K562 (cell line): ENCODE results near the gene SPPL2C. TPM values are rescaled to one million over a fixed set of nuclear protein-coding genes. Genes with fewer than 3 reads are reported as not detected.

Source experiments
- ATAC-seq: fragments of 200-7000 bp; cut with Tn5 transposase; 3 replicates; pipeline ENCODE4 v1.9.1; 2020; ENCODE audit warnings: moderate library complexity
- BruUV-seq: library from RNA; stranded (reverse); fragments of 400-500 nt; replicated peaks from 2 replicates; lab custom pipeline; 2021; lab: Mats Ljungman, UMichigan
- CTCF ChIA-PET: fragments of 300-600 bp; formaldehyde crosslinking; extraction: SDS; loops from one replicate; lab custom pipeline; 2021; ENCODE audit warnings: low intra/inter-chr PET ratio; lab: Yijun Ruan, JAX
- POLR2A ChIA-PET: fragments of 300-600, 350-650 bp; sonication (Branson Sonifier 250); formaldehyde crosslinking; extraction: SDS; loops from one replicate; lab custom pipeline; 2021; ENCODE audit warnings: antibody characterized with exemption, inconsistent platforms; lab: Yijun Ruan, JAX
- DNase-seq, 4 experiments: peaks; one replicate each; pipeline versions ENCODE4 v3.0.0 to v3.0.0-alpha.2; 2011 to 2018; ENCODE audit warnings: low spot score in 3 of 4, mixed read lengths in 3 of 4; ENCODE audit errors: extremely low read depth in 1 of 4
- FAIRE-seq: peaks from 2 replicates; lab custom pipeline; 2011; peaks lifted over from hg19 to GRCh38; lab: Jason Lieb, UNC
- H2AFZ ChIP-seq: 2 replicates; pipeline ENCODE4 v1.6.0; 2011; ENCODE audit warnings: low read depth, low read length, control low read depth, inconsistent platforms
- H3K27ac ChIP-seq: fragments of 200-600 bp; 3 replicates; pipeline ENCODE4 v1.8.0; 2011; ENCODE audit warnings: low read depth, mild to moderate bottlenecking, control low read depth, inconsistent platforms, low read length, moderate library complexity, mixed read lengths; ENCODE audit errors: extremely low read depth
- H3K27me3 ChIP-seq, 2 experiments: fragments of 300-600 bp in 1 of 2; 2 replicates in 1 of 2; 3 replicates in 1 of 2; pipeline versions ENCODE4 v1.6.0 to v1.8.0; 2011; ENCODE audit warnings: inconsistent platforms in 2 of 2, low read length in 2 of 2, mild to moderate bottlenecking in 1 of 2, mixed read lengths in 1 of 2, moderate library complexity in 1 of 2; ENCODE audit not compliant: control insufficient read depth in 2 of 2, insufficient read depth in 2 of 2
- H3K36me3 ChIP-seq: fragments of 300-600 bp; 3 replicates; pipeline ENCODE4 v1.8.0; 2011; ENCODE audit warnings: mild to moderate bottlenecking, low read length, inconsistent platforms; ENCODE audit not compliant: control insufficient read depth, insufficient read depth
- H3K4me1 ChIP-seq, 2 experiments: fragments of 200-600 bp in 1 of 2; replicated peaks in 1 of 2; 2 replicates in 1 of 2; 3 replicates in 1 of 2; pipeline versions ENCODE4 v1.5.1 to v1.8.0; 2011; ENCODE audit warnings: inconsistent platforms in 2 of 2, low read length in 2 of 2, mild to moderate bottlenecking in 1 of 2, mixed read lengths in 1 of 2, moderate library complexity in 1 of 2; ENCODE audit not compliant: control insufficient read depth in 2 of 2, insufficient read depth in 2 of 2
- H3K4me2 ChIP-seq: 2 replicates; pipeline ENCODE4 v1.6.1; 2011; ENCODE audit warnings: low read length, control low read depth, inconsistent platforms, mixed read lengths; ENCODE audit not compliant: insufficient read depth
- H3K4me3 ChIP-seq: fragments of 200-600 bp; sonication (generic), shearing (Covaris generic); 2 replicates; pipeline ENCODE4 v1.5.1; 2016; ENCODE audit warnings: control low read depth, inconsistent platforms
- H3K79me2 ChIP-seq: fragments of 200-600 bp; 3 replicates; pipeline ENCODE4 v1.8.0; 2011; ENCODE audit warnings: low read length, inconsistent platforms; ENCODE audit not compliant: control insufficient read depth, insufficient read depth
- H3K9ac ChIP-seq, 2 experiments: 2 replicates each; pipeline versions ENCODE4 v1.6.0 to v1.6.1; 2011; ENCODE audit warnings: low read depth in 2 of 2, low read length in 2 of 2, control low read depth in 1 of 2, inconsistent platforms in 1 of 2, mild to moderate bottlenecking in 1 of 2, mixed read lengths in 1 of 2; ENCODE audit not compliant: insufficient read depth in 1 of 2
- H3K9me1 ChIP-seq: one replicate; pipeline ENCODE4 v1.6.0; 2011; ENCODE audit warnings: inconsistent platforms, mild to moderate bottlenecking, low read length, moderate library complexity; ENCODE audit not compliant: control insufficient read depth, insufficient read depth
- H3K9me3 ChIP-seq: replicated peaks from 2 replicates; pipeline ENCODE4 v1.5.1; 2011; ENCODE audit warnings: low read depth, low read length, inconsistent platforms; ENCODE audit not compliant: control insufficient read depth, insufficient read depth
- H4K20me1 ChIP-seq: replicated peaks from 2 replicates; pipeline ENCODE4 v1.6.1; 2011; ENCODE audit warnings: low read length, inconsistent platforms, mixed read lengths; ENCODE audit not compliant: control insufficient read depth, insufficient read depth
- BCOR ChIP-seq: fragments of 450-650 bp; IDR thresholded peaks from 2 replicates; pipeline ENCODE4 v1.6.1; 2016
- CEBPB ChIP-seq: fragments of 450-650 bp; IDR thresholded peaks from 2 replicates; pipeline ENCODE4 v1.6.1; 2016; ENCODE audit warnings: missing genetic modification characterization, missing compliant biosample characterization
- ELF1 ChIP-seq: fragments of 200-800 bp; sonication (Bioruptor generic); IDR thresholded peaks from 2 replicates; pipeline ENCODE4 v1.6.1; 2016; ENCODE audit warnings: missing genetic modification characterization, missing compliant biosample characterization
- ELF4 ChIP-seq: fragments of 450-650 bp; formaldehyde crosslinking; IDR thresholded peaks from 2 replicates; pipeline ENCODE4 v1.4.0; 2022; ENCODE audit warnings: missing genetic modification characterization
- GABPA ChIP-seq: fragments of 200-800 bp; sonication (Bioruptor generic); conservative IDR thresholded peaks from 2 replicates; pipeline ENCODE4 v1.6.1; 2016; ENCODE audit warnings: low read depth, missing genetic modification characterization, missing compliant biosample characterization
- NCOR1 ChIP-seq: fragments of 450-650 bp; IDR thresholded peaks from 2 replicates; pipeline ENCODE4 v1.6.1; 2016; ENCODE audit warnings: mild to moderate bottlenecking, moderate library complexity
- RBM25 ChIP-seq: fragments of 200-400 bp; formaldehyde crosslinking; IDR thresholded peaks from 2 replicates; pipeline ENCODE4 v1.6.1; 2018; ENCODE audit warnings: low read length, low read depth, moderate library complexity; ENCODE audit not compliant: severe bottlenecking
- USF2 ChIP-seq: sonication (generic); formaldehyde crosslinking; IDR thresholded peaks from 2 replicates; pipeline ENCODE4 v1.5.0; 2020; ENCODE audit warnings: missing genetic modification reagents
- ZNF121 ChIP-seq: sonication (generic); formaldehyde crosslinking; conservative IDR thresholded peaks from 2 replicates; pipeline ENCODE4 v1.8.0; 2022; ENCODE audit warnings: missing genetic modification reagents
- ZNF316 ChIP-seq: fragments of 450-650 bp; IDR thresholded peaks from 2 replicates; pipeline ENCODE4 v1.6.1; 2016
- ZNF639 ChIP-seq, 2 experiments: fragments of 200-800 bp in 1 of 2; sonication (Bioruptor generic) in 1 of 2; sonication (generic) in 1 of 2; formaldehyde crosslinking in 1 of 2; IDR thresholded peaks in 1 of 2; conservative IDR thresholded peaks in 1 of 2; 2 replicates each; pipeline versions ENCODE4 v1.5.0 to v1.6.1; 2016 to 2020; ENCODE audit warnings: missing compliant biosample characterization in 1 of 2, missing genetic modification characterization in 1 of 2, missing genetic modification reagents in 1 of 2
- WGBS: fragments of 100-300 bp; shearing (Covaris generic); methylation state at CpG from one replicate; pipeline ENCODE4 v1.1.6; 2016; ENCODE audit warnings: low coverage, mixed read lengths; ENCODE audit not compliant: insufficient coverage; ENCODE audit errors: missing lambda C conversion rate; 5-methylcytosine and 5-hydroxymethylcytosine counted together
- in situ Hi-C: fragments of 300-500 bp; cut with MboI; formaldehyde crosslinking; loops from 4 replicates; pipeline ENCODE4 v1.15.0; 2018; ENCODE audit warnings: inconsistent platforms, mixed read lengths
- intact Hi-C: fragments of 100-400 bp; cut with micrococcal nuclease; formaldehyde crosslinking; loops from 2 replicates; pipeline ENCODE4 v1.14.2; 2022
- polyA plus RNA-seq, 8 experiments: library from polyadenylated mRNA; depleted of rRNA in 4 of 8; stranded (reverse) in 5 of 8; unstranded in 3 of 8; fragments of >200 nt; fragmentation: Nextera tagmentation in 2 of 8; fragmentation: Illumina TruSeq in 1 of 8; extraction: Ambion mirVana in 2 of 8; extraction: Trizol in 1 of 8; gene quantifications; 2 replicates each; pipeline versions ENCODE4 v1.2.1 to v1.2.3, GENCODE V29; 2011 to 2014; ENCODE audit warnings: inconsistent platforms in 1 of 8, missing spikeins in 1 of 8
- total RNA-seq, 7 experiments: library from RNA; depleted of rRNA in 6 of 7; stranded (reverse); fragments of >200 nt in 6 of 7; fragmentation: Illumina TruSeq in 2 of 7; extraction: Trizol in 2 of 7; gene quantifications; 2 replicates each; pipeline versions ENCODE4 v1.2.1 to v1.2.3, GENCODE V29; 2011 to 2021; ENCODE audit warnings: low replicate concordance in 1 of 7

SPPL2C gene
- total and polyA plus RNA-seq, 9 of the 15 experiments (the other 6 are each of a cell fraction or from before 2014, with no cell fraction given): not detected

GRCh38 chr17:45877467-45877866 is 32.8 kb downstream of the SPPL2C start:
- DNase-seq (no peak), ATAC-seq (no peak), FAIRE-seq (no peak)
- Histone ChIP-seq H3K9me3 (no peaks in the 10 kb centered on the region), H3K4me3 (no peak overlapping the region), H3K9ac (no peak overlapping the region), H3K4me1 (no peaks in the 10 kb centered on the region), H2AFZ (no peak overlapping the region), H3K27me3 (peaks cover 23 to 51% of the 10 kb centered on the region in 2 experiments; a peak in 4 of 5 replicates), H4K20me1 (no peaks in the 10 kb centered on the region), H3K79me2 (no peaks in the 10 kb centered on the region), H3K4me2 (no peak overlapping the region), H3K36me3 (no peaks in the 10 kb centered on the region), H3K27ac (no peak overlapping the region), H3K9me1 (no peaks in the 10 kb centered on the region)
- BruUV-seq: no TSS peak
- ChIA-PET POLR2A (no interaction called here), CTCF (no interaction called here)
- 0% methylated on average over 1 of the region's 1 CpG for WGBS
- TF ChIP-seq USF2 (CRISPR knock-in tag) (no peak), ZNF639 (CRISPR knock-in tag; conservative IDR thresholded peaks at IDR 0.05 in 1 of 2, IDR thresholded peaks at IDR 0.05 in 1 of 2) (no peak), NCOR1 (no peak), BCOR (peak; percentile 45; the same call in 1 of the 2 replicates), ZNF121 (CRISPR knock-in tag) (no peak), ZNF316 (no peak), ELF4 (CRISPR knock-in tag) (no peak), CEBPB (tag) (no peak), GABPA (tag) (no peak), RBM25 (peak; percentile 98), ELF1 (tag) (no peak)
- intact Hi-C loops: no loop called here
- in situ Hi-C loops: no loop called here
